ENCODE data around the gene PRDM16. TPM values are rescaled to one million over a fixed set of nuclear protein-coding genes. Genes with fewer than 3 reads are reported as not detected.

The PRDM16 gene
- total RNA-seq, 1 experiment from 2014 or later = 1.6 TPM

- TF ChIP-seq CTCF (IDR thresholded peaks at IDR 0.05) = no peak
- no peak for TF ChIP-seq ZNF317 (CRISPR knock-in tag; IDR thresholded peaks at IDR 0.05; ENCODE audit: borderline replicate concordance, low read depth)
- no peak for TF ChIP-seq ZNF423 (CRISPR knock-in tag; IDR thresholded peaks at IDR 0.05)
- no peak for TF ChIP-seq ARID4B (CRISPR knock-in tag; IDR thresholded peaks at IDR 0.05; ENCODE audit: borderline replicate concordance)
- no peak for TF ChIP-seq EMX1 (CRISPR knock-in tag; IDR thresholded peaks at IDR 0.05)
- TF ChIP-seq MXD4 (CRISPR knock-in tag; IDR thresholded peaks at IDR 0.05; ENCODE audit: borderline replicate concordance) = no peak
- no peak for TF ChIP-seq SMAD3 (CRISPR knock-in tag; IDR thresholded peaks at IDR 0.05; ENCODE audit: borderline replicate concordance)
Observed at GRCh38 chr1:3404301-3404700, 335.3 kb downstream of the PRDM16 start (continued).

GRCh38 chr1:3404801-3405200 lies 335.8 kb downstream of the PRDM16 start:
- H3K36me3 Mint-ChIP-seq = no peaks in the 10 kb centered on the region
- ChIA-PET POLR2A (no interaction called here), CTCF (no interaction called here)
- no peaks in the 10 kb centered on the region for H3K9me3 Mint-ChIP-seq
- ATAC-seq (no peak), DNase-seq (ENCODE audit: low spot score) (no peak)
- no peak overlapping the region for H3K27ac Mint-ChIP-seq
- H3K4me3 Mint-ChIP-seq = no peak overlapping the region
- TF ChIP-seq CBFB (CRISPR knock-in tag; IDR thresholded peaks at IDR 0.05; ENCODE audit: low read depth) (no peak), ZNF232 (CRISPR knock-in tag; IDR thresholded peaks at IDR 0.05) (no peak), ZBTB43 (CRISPR knock-in tag; IDR thresholded peaks at IDR 0.05) (no peak)
- no peaks in the 10 kb centered on the region for H3K4me1 Mint-ChIP-seq
- no peaks in the 10 kb centered on the region for H3K27me3 Mint-ChIP-seq (ENCODE audit: low read depth)

GRCh38 chr1:3405491-3405890 lies 336.5 kb downstream of the PRDM16 start:
- H3K27me3 Mint-ChIP-seq (ENCODE audit: low read depth) = no peaks in the 10 kb centered on the region
- H3K36me3 Mint-ChIP-seq = no peaks in the 10 kb centered on the region
- no peaks in the 10 kb centered on the region for H3K4me1 Mint-ChIP-seq
- no peak overlapping the region for H3K4me3 Mint-ChIP-seq
- CTCF ChIA-PET = interaction anchor here (1.0 kb wide), 1 partner anchor 26 kb away, joined by 3 read pairs; no protein-coding TSS in a partner anchor
- no peak overlapping the region for H3K27ac Mint-ChIP-seq
- DNase-seq (ENCODE audit: low spot score) (no peak), ATAC-seq (no peak)
- no peaks in the 10 kb centered on the region for H3K9me3 Mint-ChIP-seq
- POLR2A ChIA-PET = no interaction called here
- no peak for TF ChIP-seq CTCF (IDR thresholded peaks at IDR 0.05)
- no peak for TF ChIP-seq MAX (CRISPR knock-in tag; IDR thresholded peaks at IDR 0.05)
- TF ChIP-seq PREB (CRISPR knock-in tag; IDR thresholded peaks at IDR 0.05; ENCODE audit: borderline replicate concordance) = no peak
- TF ChIP-seq JUN (CRISPR knock-in tag; IDR thresholded peaks at IDR 0.05) = no peak
- TF ChIP-seq ESRRA (CRISPR knock-in tag; IDR thresholded peaks at IDR 0.05; ENCODE audit: borderline replicate concordance) = no peak
- TF ChIP-seq NR3C1 (CRISPR knock-in tag; conservative IDR thresholded peaks at IDR 0.05; ENCODE audit: low read depth) = no peak
- no peak for TF ChIP-seq AR (CRISPR knock-in tag; IDR thresholded peaks at IDR 0.05)
- TF ChIP-seq GTF2I (CRISPR knock-in tag; conservative IDR thresholded peaks at IDR 0.05) = no peak
- no peak for TF ChIP-seq ZNF263 (CRISPR knock-in tag; IDR thresholded peaks at IDR 0.05; ENCODE audit: low read depth)
- TF ChIP-seq TEAD1 (CRISPR knock-in tag; IDR thresholded peaks at IDR 0.05) = no peak
